ENCODE results near the gene GNPTG. TPM values are rescaled to one million over a fixed set of nuclear protein-coding genes. Genes with fewer than 3 reads are reported as not detected.

GNPTG gene
- polyA plus RNA-seq, 3 donors from 2014 or later, result 44.3 to 76.5 (median 64.1) TPM

DNA sequence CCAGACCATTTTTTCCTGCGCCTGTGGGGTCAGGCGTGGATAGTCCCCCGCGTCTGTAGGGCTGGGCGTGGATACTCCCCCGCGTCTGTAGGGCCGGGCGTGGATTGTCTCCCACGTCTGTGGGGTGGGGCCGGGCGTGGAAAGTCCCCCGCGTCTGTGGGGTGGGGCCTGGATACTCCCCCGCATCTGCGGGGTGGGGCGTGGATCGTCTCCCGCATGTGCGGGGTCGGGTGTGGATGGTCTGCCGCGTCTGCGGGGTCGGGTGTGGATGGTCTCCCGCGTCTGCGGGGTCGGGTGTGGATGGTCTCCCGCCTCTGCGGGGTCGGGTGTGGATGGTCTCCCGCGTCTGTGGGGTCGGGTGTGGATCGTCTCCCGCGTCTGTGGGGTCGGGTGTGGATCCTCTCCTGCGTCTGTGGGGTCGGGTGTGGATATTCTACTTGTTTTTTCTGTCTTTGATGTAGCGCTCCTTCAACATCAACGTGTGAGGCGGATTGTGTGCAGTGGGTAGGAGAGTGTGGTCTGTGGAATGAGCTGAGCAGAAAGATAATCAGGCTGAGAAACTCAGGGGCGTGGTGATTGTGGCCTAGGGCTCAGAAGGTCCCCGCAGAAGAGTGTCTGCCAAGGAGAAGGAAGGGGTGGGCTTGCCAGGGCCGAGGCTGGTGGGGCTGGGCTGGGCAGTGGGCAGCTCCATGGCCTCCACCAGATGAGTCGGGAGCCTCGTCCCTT, 3.2 kb downstream of the GNPTG start:
- no peaks in the 10 kb centered on the region for H3K9me3 Mint-ChIP-seq
- H3K27me3 Mint-ChIP-seq (ENCODE audit: low read depth in 3 of 3), result peaks cover 25 to 36% (median 31%) of the 10 kb centered on the region in 3 donors
- no peak for DNase-seq
- H3K4me3 Mint-ChIP-seq, result peak overlapping the region in 3 of 5 donors; percentile 26 to 59 (median 49)
- H3K36me3 Mint-ChIP-seq, result peaks cover 0 to 3% (median 0%) of the 10 kb centered on the region in 3 donors
- peak overlapping the region in 2 of 6 donors; percentile 17 to 66 for H3K27ac Mint-ChIP-seq
- H3K4me1 Mint-ChIP-seq, result peaks cover 31 to 38% of the 10 kb centered on the region in 2 donors

GRCh38 chr16:1355591-1355990, 3.9 kb downstream of the GNPTG start:
- H3K4me3 Mint-ChIP-seq, result no peak overlapping the region
- peaks cover 0 to 3% (median 0%) of the 10 kb centered on the region in 3 donors for H3K36me3 Mint-ChIP-seq
- H3K9me3 Mint-ChIP-seq, result no peaks in the 10 kb centered on the region
- no peak for DNase-seq
- H3K4me1 Mint-ChIP-seq, result peaks cover 26 to 33% of the 10 kb centered on the region in 2 donors
- H3K27me3 Mint-ChIP-seq (ENCODE audit: low read depth in 3 of 3), result peaks cover 25 to 30% (median 27%) of the 10 kb centered on the region in 3 donors
- H3K27ac Mint-ChIP-seq, result no peak overlapping the region

- Mint-ChIP-seq H3K4me1 (peaks cover 24 to 27% of the 10 kb centered on the region in 2 donors), H3K27me3 (ENCODE audit: low read depth in 3 of 3) (peaks cover 23 to 26% (median 23%) of the 10 kb centered on the region in 3 donors), H3K27ac (no peak overlapping the region), H3K4me3 (no peak overlapping the region), H3K9me3 (no peaks in the 10 kb centered on the region), H3K36me3 (peaks cover 0 to 3% (median 0%) of the 10 kb centered on the region in 3 donors)
- DNase-seq, result no peak
Observed at GRCh38 chr16:1356061-1356900, 4.5 kb downstream of the GNPTG start.

DNA sequence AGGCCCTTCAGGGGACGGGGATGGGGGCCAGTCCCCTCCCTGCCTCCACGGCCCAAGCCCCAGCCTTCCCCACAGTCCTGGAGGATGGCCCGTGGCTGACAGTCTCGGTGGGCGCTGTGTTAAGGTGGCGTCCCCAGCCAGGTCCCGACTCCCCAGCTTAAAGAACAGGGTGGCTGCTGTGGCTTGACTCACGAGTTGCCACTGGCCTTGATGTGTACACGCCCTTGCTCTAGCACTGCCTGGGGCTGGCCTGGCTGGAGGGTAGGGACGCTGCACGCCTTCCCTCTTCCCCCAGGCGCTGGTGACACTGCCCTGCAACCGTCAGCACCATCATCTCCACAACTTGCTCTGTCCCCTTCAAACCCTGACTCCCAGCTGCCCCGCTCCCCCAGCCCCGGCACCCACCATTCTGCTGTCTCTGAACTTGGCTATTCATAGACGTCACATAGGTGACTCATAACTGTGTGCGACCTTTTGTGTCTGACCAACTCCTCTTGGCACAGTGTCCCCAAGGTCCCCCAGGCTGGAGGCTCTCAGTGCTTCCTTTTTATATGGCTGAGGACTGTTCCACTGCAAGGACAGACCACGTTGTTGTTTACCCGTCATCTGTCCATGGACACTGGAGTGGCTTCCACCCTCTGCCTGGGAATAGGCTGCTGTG, 6.3 kb downstream of the GNPTG start:
- Mint-ChIP-seq H3K27ac (peak overlapping the region in 2 of 6 donors; percentile 29 to 69), H3K9me3 (no peaks in the 10 kb centered on the region), H3K27me3 (ENCODE audit: low read depth in 3 of 3) (peaks cover 10 to 16% (median 11%) of the 10 kb centered on the region in 3 donors), H3K4me3 (no peak overlapping the region), H3K4me1 (peaks cover 15 to 18% of the 10 kb centered on the region in 2 donors), H3K36me3 (peaks cover 0 to 3% (median 0%) of the 10 kb centered on the region in 3 donors)
- DNase-seq, result no peak

- H3K4me3 Mint-ChIP-seq, result no peak overlapping the region
- no peaks in the 10 kb centered on the region for H3K9me3 Mint-ChIP-seq
- peaks cover 0 to 12% (median 5%) of the 10 kb centered on the region in 3 donors for H3K36me3 Mint-ChIP-seq
- no peak overlapping the region for H3K27ac Mint-ChIP-seq
- no peaks in the 10 kb centered on the region for H3K4me1 Mint-ChIP-seq
- peaks cover 2 to 9% (median 3%) of the 10 kb centered on the region in 3 donors for H3K27me3 Mint-ChIP-seq (ENCODE audit: low read depth in 3 of 3)
- DNase-seq, result no peak
Observed at GRCh38 chr16:1361685-1362360, 10.1 kb downstream of the GNPTG start.

DNA sequence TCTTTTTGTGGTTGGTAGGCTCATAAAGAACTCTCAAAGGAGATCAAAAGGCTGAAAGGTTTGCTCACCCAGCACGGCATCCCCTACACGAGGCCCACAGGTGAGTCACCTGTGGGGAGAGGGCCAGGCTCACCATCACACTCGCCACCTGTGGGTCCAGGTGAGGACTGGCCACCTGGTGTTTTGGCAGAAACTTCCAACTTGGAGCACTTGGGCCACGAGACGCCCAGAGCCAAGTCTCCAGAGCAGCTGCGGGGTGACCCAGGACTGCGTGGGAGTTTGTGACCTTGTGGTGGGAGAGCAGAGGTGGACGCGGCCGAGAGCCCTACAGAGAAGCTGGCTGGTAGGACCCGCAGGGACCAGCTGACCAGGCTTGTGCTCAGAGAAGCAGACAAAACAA, 11.1 kb downstream of the GNPTG start:
- Mint-ChIP-seq H3K4me3 (no peak overlapping the region), H3K27me3 (ENCODE audit: low read depth in 3 of 3) (peaks cover 2 to 9% (median 3%) of the 10 kb centered on the region in 3 donors), H3K27ac (no peak overlapping the region), H3K4me1 (no peaks in the 10 kb centered on the region), H3K9me3 (no peaks in the 10 kb centered on the region), H3K36me3 (peaks cover 0 to 12% (median 5%) of the 10 kb centered on the region in 3 donors)
- no peak for DNase-seq

- Mint-ChIP-seq H3K27ac (peak overlapping the region in 1 of 6 donors; percentile 66), H3K27me3 (ENCODE audit: low read depth in 3 of 3) (peaks cover 2 to 4% (median 3%) of the 10 kb centered on the region in 3 donors), H3K4me1 (no peaks in the 10 kb centered on the region), H3K4me3 (no peak overlapping the region), H3K9me3 (no peaks in the 10 kb centered on the region), H3K36me3 (peaks cover 0 to 12% (median 5%) of the 10 kb centered on the region in 3 donors)
- peak; percentile 42 to 58 (median 49) for DNase-seq
Observed at GRCh38 chr16:1363501-1364041, 11.8 kb downstream of the GNPTG start.

DNA sequence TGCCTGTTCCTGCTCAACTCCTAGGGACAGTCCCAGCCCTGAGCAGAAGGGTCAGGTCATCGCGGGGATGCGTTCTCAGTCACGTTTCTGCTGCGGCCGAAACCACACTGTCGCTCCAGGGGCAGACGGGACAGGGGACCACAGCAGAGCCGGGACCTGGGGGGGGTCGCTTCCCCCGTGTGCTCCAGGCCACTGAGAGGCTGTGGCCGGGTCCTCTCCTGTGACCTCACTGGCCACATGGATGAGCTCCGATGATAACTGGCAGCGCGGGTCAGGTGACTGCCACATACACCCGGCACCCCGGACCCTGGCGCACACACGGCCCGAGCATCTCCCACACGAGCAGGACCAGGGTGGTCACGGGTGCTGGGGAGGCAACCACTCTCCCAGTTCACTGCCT, 12.8 kb downstream of the GNPTG start:
- Mint-ChIP-seq H3K36me3 (peaks cover 0 to 10% (median 5%) of the 10 kb centered on the region in 3 donors), H3K27me3 (ENCODE audit: low read depth in 3 of 3) (peaks cover 0 to 4% (median 2%) of the 10 kb centered on the region in 3 donors), H3K4me1 (no peaks in the 10 kb centered on the region)

GRCh38 chr16:1366060-1366711, 14.5 kb downstream of the GNPTG start:
- peaks cover 0 to 4% (median 0%) of the 10 kb centered on the region in 3 donors for H3K27me3 Mint-ChIP-seq (ENCODE audit: low read depth in 3 of 3)
- no peak overlapping the region for H3K4me3 Mint-ChIP-seq
- H3K36me3 Mint-ChIP-seq, result peaks cover 0 to 8% (median 5%) of the 10 kb centered on the region in 3 donors
- peak overlapping the region in 2 of 6 donors; percentile 10 to 72 for H3K27ac Mint-ChIP-seq
- H3K9me3 Mint-ChIP-seq, result no peaks in the 10 kb centered on the region
- DNase-seq, result no peak
- no peaks in the 10 kb centered on the region for H3K4me1 Mint-ChIP-seq

More for the DNA sequence above, 12.8 kb downstream of the GNPTG start:
- no peak for DNase-seq
- Mint-ChIP-seq H3K4me3 (no peak overlapping the region), H3K9me3 (no peaks in the 10 kb centered on the region), H3K27ac (no peak overlapping the region)

GRCh38 chr16:1366712-1367299, 15.1 kb downstream of the GNPTG start:
- peaks cover 0 to 8% (median 5%) of the 10 kb centered on the region in 3 donors for H3K36me3 Mint-ChIP-seq
- H3K4me3 Mint-ChIP-seq, result no peak overlapping the region
- H3K4me1 Mint-ChIP-seq, result no peaks in the 10 kb centered on the region
- peaks cover 0 to 4% (median 2%) of the 10 kb centered on the region in 3 donors for H3K27me3 Mint-ChIP-seq (ENCODE audit: low read depth in 3 of 3)
- no peak overlapping the region for H3K27ac Mint-ChIP-seq
- H3K9me3 Mint-ChIP-seq, result no peaks in the 10 kb centered on the region
- DNase-seq, result no peak

GRCh38 chr16:1367486-1368174, 15.9 kb downstream of the GNPTG start:
- no peak for DNase-seq
- peaks cover 0 to 8% (median 5%) of the 10 kb centered on the region in 3 donors for H3K36me3 Mint-ChIP-seq
- no peak overlapping the region for H3K4me3 Mint-ChIP-seq
- no peaks in the 10 kb centered on the region for H3K4me1 Mint-ChIP-seq
- peaks cover 0 to 4% (median 2%) of the 10 kb centered on the region in 3 donors for H3K27me3 Mint-ChIP-seq (ENCODE audit: low read depth in 3 of 3)
- no peaks in the 10 kb centered on the region for H3K9me3 Mint-ChIP-seq
- H3K27ac Mint-ChIP-seq, result no peak overlapping the region

Data from immature natural killer cell (primary cell).